K562 (cell line): ENCODE results near the gene THOC5. TPM values are rescaled to one million over a fixed set of nuclear protein-coding genes. Genes with fewer than 3 reads are reported as not detected.

ENCODE experiments used
- ARNT ChIP-seq, 2 experiments: fragments of 450-650 bp; IDR thresholded peaks; 2 replicates each; pipeline ENCODE4 v1.6.1; 2016; ENCODE audit warnings: mild to moderate bottlenecking in 1 of 2
- ATF1 ChIP-seq, 2 experiments: fragments of 450-650 bp in 1 of 2; IDR thresholded peaks; 2 replicates each; pipeline ENCODE4 v1.6.1; 2016; ENCODE audit warnings: missing compliant biosample characterization in 1 of 2, missing genetic modification characterization in 1 of 2
- BHLHE40 ChIP-seq: IDR thresholded peaks from 2 replicates; pipeline ENCODE4 v1.6.1; 2011; ENCODE audit warnings: low read length, improper control_type of control experiment
- ETV6 ChIP-seq, 3 experiments: fragments of 150-350 bp in 1 of 3; sonication (generic) in 1 of 3; formaldehyde crosslinking in 1 of 3; IDR thresholded peaks; 2 replicates each; pipeline versions ENCODE4 v1.6.1 to v1.8.0; 2014 to 2022; ENCODE audit warnings: borderline replicate concordance in 2 of 3, low read depth in 2 of 3, antibody characterized with exemption in 1 of 3, low read length in 1 of 3, mild to moderate bottlenecking in 1 of 3, missing genetic modification reagents in 1 of 3
- HDAC2 ChIP-seq: fragments of 450-650 bp; IDR thresholded peaks from 2 replicates; pipeline ENCODE4 v1.6.1; 2016; ENCODE audit warnings: mild to moderate bottlenecking
- NCOA1 ChIP-seq: fragments of 450-650 bp; IDR thresholded peaks from 2 replicates; pipeline ENCODE4 v1.6.1; 2016; ENCODE audit warnings: low read depth
- NR2C1 ChIP-seq, 2 experiments: fragments of 450-650 bp; IDR thresholded peaks; 2 replicates each; pipeline ENCODE4 v1.6.1; 2017; ENCODE audit warnings: mild to moderate bottlenecking in 2 of 2, antibody characterized with exemption in 1 of 2, inconsistent platforms in 1 of 2, missing compliant biosample characterization in 1 of 2, missing genetic modification characterization in 1 of 2
- RCOR1 ChIP-seq, 2 experiments: IDR thresholded peaks; 2 replicates each; pipeline ENCODE4 v1.6.1; 2012; ENCODE audit warnings: low read depth in 2 of 2, low read length in 2 of 2, borderline replicate concordance in 1 of 2, improper control_type of control experiment in 1 of 2
- SNIP1 ChIP-seq: fragments of 450-650 bp; IDR thresholded peaks from 2 replicates; pipeline ENCODE4 v1.7.1; 2017; ENCODE audit warnings: low read depth, mild to moderate bottlenecking
- SOX6 ChIP-seq: fragments of 450-650 bp; IDR thresholded peaks from 2 replicates; pipeline ENCODE4 v1.6.1; 2014; ENCODE audit warnings: mild to moderate bottlenecking
- TAF9B ChIP-seq: fragments of 450-650 bp; IDR thresholded peaks from 2 replicates; pipeline ENCODE4 v1.6.1; 2018; ENCODE audit warnings: mild to moderate bottlenecking; ENCODE audit not compliant: partially characterized antibody
- TBL1XR1 ChIP-seq, 2 experiments: IDR thresholded peaks; 2 replicates each; pipeline ENCODE4 v1.6.1; 2012; ENCODE audit warnings: improper control_type of control experiment in 2 of 2, low read length in 2 of 2, mild to moderate bottlenecking in 1 of 2
- YY1 ChIP-seq, 3 experiments: IDR thresholded peaks; 2 replicates each; pipeline ENCODE4 v1.6.1; 2011; ENCODE audit warnings: low read length in 2 of 3, mild to moderate bottlenecking in 2 of 3, moderate library complexity in 2 of 3, borderline replicate concordance in 1 of 3, control low read depth in 1 of 3, low read depth in 1 of 3; ENCODE audit not compliant: insufficient read depth in 3 of 3, insufficient replicate concordance in 2 of 3, control insufficient read depth in 1 of 3, insufficient read length in 1 of 3; ENCODE audit errors: extremely low read depth in 1 of 3
- ZC3H8 ChIP-seq: fragments of 450-650 bp; IDR thresholded peaks from 2 replicates; pipeline ENCODE4 v1.6.1; 2017
- ZNF24 ChIP-seq: fragments of 450-650 bp; IDR thresholded peaks from 2 replicates; pipeline ENCODE4 v1.6.1; 2016
- ZNF695 ChIP-seq: fragments of 450-650 bp; formaldehyde crosslinking; IDR thresholded peaks from 2 replicates; pipeline ENCODE4 v1.4.0; 2020; ENCODE audit warnings: mild to moderate bottlenecking, moderate library complexity
- ZNF75A ChIP-seq: fragments of 450-650 bp; formaldehyde crosslinking; IDR thresholded peaks from 2 replicates; pipeline ENCODE4 v1.4.0; 2020; ENCODE audit warnings: mild to moderate bottlenecking
- polyA plus RNA-seq, 8 experiments: library from polyadenylated mRNA; depleted of rRNA in 4 of 8; stranded (reverse) in 5 of 8; unstranded in 3 of 8; fragments of >200 nt; fragmentation: Nextera tagmentation in 2 of 8; fragmentation: Illumina TruSeq in 1 of 8; extraction: Ambion mirVana in 2 of 8; extraction: Trizol in 1 of 8; gene quantifications; 2 replicates each; pipeline versions ENCODE4 v1.2.1 to v1.2.3, GENCODE V29; 2011 to 2014; ENCODE audit warnings: inconsistent platforms in 1 of 8, missing spikeins in 1 of 8
- total RNA-seq, 7 experiments: library from RNA; depleted of rRNA in 6 of 7; stranded (reverse); fragments of >200 nt in 6 of 7; fragmentation: Illumina TruSeq in 2 of 7; extraction: Trizol in 2 of 7; gene quantifications; 2 replicates each; pipeline versions ENCODE4 v1.2.1 to v1.2.3, GENCODE V29; 2011 to 2021; ENCODE audit warnings: low replicate concordance in 1 of 7
- TF ChIP-seq, protein P1 (sequence below), 3 experiments: fragments of 200-800 bp in 1 of 3; fragments of 250-450 bp in 1 of 3; fragments of 450-650 bp in 1 of 3; sonication (Bioruptor Pico) in 1 of 3; sonication (Bioruptor generic) in 1 of 3; formaldehyde crosslinking in 1 of 3; IDR thresholded peaks; 2 replicates each; pipeline versions ENCODE4 v1.6.1 to v1.8.0; 2016 to 2022; ENCODE audit warnings: mild to moderate bottlenecking in 2 of 3, missing genetic modification characterization in 2 of 3, missing compliant biosample characterization in 1 of 3, moderate library complexity in 1 of 3
- TF ChIP-seq, protein P2 (sequence below): fragments of 450-650 bp; IDR thresholded peaks from 2 replicates; pipeline ENCODE4 v1.6.1; 2016
- TF ChIP-seq, protein P3 (sequence below): fragments of 450-650 bp; conservative IDR thresholded peaks from 2 replicates; pipeline ENCODE4 v1.6.1; 2016; ENCODE audit warnings: missing genetic modification characterization, low read depth, mild to moderate bottlenecking, missing compliant biosample characterization, moderate library complexity

The THOC5 gene
- total and polyA plus RNA-seq, 9 of the 15 experiments (the other 6 are each of a cell fraction or from before 2014, with no cell fraction given): 45.3 to 96.5 (median 51.4) TPM

DNA sequence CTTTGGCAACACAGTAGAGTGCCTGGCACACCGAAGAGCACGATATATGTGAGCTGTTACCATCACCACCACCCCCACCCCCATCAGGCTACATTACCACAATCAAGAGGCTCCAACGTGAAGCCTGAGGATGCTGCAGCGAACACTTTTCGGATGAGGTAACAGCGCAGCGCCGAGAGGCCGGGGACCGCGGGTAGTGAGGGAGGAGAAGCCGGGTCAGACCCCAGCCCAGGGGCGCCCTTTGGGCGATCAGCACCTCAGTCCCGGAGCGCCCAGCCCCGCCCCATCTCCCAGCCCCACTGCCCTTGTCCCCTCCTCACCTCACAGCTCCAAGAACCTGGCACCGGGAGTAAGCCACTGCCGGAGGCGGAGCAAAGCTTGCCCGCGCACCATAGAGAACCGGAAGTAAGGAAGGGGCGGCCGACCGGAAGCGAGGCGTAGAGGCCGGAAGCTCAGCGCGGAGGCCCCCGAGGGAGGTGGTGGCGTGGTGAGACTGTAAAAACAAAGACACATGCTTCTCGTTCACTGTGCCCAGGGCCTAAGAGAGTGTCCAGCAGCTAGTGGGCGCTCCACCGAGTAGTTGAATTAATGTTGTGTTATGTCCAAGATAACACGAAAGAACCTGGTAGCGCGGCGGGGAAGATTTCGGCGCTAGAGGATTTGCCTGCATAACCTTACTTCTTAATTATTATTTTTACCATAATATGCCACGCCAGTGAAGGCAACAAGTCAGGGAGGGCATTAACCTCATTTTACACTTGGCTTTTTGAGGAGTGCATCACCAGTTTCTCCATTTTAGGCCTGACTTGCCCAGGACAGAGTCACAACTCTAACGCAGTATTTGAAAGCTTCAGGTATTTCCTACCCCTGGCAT is at the start of gene THOC5 (continued):
- peak; percentile 61 for TF ChIP-seq TAF9B
- peak in 1 of 2 experiments; percentile 76; a peak in 1 of 4 replicates for TF ChIP-seq ARNT (IDR thresholded peaks at IDR 0.05)
- TF ChIP-seq SNIP1: peak; percentile 79
- TF ChIP-seq, protein P1, sequence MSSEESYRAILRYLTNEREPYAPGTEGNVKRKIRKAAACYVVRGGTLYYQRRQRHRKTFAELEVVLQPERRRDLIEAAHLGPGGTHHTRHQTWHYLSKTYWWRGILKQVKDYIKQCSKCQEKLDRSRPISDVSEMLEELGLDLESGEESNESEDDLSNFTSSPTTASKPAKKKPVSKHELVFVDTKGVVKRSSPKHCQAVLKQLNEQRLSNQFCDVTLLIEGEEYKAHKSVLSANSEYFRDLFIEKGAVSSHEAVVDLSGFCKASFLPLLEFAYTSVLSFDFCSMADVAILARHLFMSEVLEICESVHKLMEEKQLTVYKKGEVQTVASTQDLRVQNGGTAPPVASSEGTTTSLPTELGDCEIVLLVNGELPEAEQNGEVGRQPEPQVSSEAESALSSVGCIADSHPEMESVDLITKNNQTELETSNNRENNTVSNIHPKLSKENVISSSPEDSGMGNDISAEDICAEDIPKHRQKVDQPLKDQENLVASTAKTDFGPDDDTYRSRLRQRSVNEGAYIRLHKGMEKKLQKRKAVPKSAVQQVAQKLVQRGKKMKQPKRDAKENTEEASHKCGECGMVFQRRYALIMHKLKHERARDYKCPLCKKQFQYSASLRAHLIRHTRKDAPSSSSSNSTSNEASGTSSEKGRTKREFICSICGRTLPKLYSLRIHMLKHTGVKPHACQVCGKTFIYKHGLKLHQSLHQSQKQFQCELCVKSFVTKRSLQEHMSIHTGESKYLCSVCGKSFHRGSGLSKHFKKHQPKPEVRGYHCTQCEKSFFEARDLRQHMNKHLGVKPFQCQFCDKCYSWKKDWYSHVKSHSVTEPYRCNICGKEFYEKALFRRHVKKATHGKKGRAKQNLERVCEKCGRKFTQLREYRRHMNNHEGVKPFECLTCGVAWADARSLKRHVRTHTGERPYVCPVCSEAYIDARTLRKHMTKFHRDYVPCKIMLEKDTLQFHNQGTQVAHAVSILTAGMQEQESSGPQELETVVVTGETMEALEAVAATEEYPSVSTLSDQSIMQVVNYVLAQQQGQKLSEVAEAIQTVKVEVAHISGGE (CRISPR knock-in tag; IDR thresholded peaks at IDR 0.05): peak in 2 of 3 experiments; percentile 76 to 89; a peak in 4 of 6 replicates
- peak; percentile 45; the same call in 1 of the 2 replicates for TF ChIP-seq NCOA1
- TF ChIP-seq ZNF24: peak; percentile 59; the same call in 1 of the 2 replicates
- TF ChIP-seq ETV6 (IDR thresholded peaks at IDR 0.05; ENCODE audit: borderline replicate concordance in 1 of 2, low read depth in 2 of 2, low read length in 1 of 2): 0 out of 4 replicates have a peak, but pooled peaks of 1 of the 2 experiments have one; percentile 39
- no peak for TF ChIP-seq ETV6 (CRISPR knock-in tag; IDR thresholded peaks at IDR 0.05; ENCODE audit: borderline replicate concordance)
- no peak for TF ChIP-seq ZC3H8
- peak; percentile 53; the same call in 1 of the 2 replicates for TF ChIP-seq NR2C1 (IDR thresholded peaks at IDR 0.05)
- no peak for TF ChIP-seq NR2C1 (tag; IDR thresholded peaks at IDR 0.05)
- TF ChIP-seq ZNF75A (CRISPR knock-in tag): no peak
- no peak for TF ChIP-seq ATF1 (CRISPR knock-in tag; IDR thresholded peaks at IDR 0.05)
- peak; percentile 63 for TF ChIP-seq ATF1 (tag; IDR thresholded peaks at IDR 0.05)
- TF ChIP-seq TBL1XR1 (IDR thresholded peaks at IDR 0.05; ENCODE audit: low read length in 2 of 2): peak in 1 of 2 experiments; percentile 42; a peak in 2 of 4 replicates
- TF ChIP-seq HDAC2: no peak
- TF ChIP-seq RCOR1 (IDR thresholded peaks at IDR 0.05; ENCODE audit: borderline replicate concordance in 1 of 2, low read depth in 2 of 2, low read length in 2 of 2): peak in 1 of 2 experiments; percentile 63; a peak in 2 of 4 replicates
- TF ChIP-seq YY1 (IDR thresholded peaks at IDR 0.05; ENCODE audit: borderline replicate concordance in 1 of 3, control insufficient read depth in 1 of 3, extremely low read depth in 1 of 3, insufficient read depth in 3 of 3, insufficient read length in 1 of 3, insufficient replicate concordance in 2 of 3, low read depth in 1 of 3, low read length in 2 of 3): peak in 2 of 3 experiments; percentile 44 to 57
- TF ChIP-seq, protein P2, sequence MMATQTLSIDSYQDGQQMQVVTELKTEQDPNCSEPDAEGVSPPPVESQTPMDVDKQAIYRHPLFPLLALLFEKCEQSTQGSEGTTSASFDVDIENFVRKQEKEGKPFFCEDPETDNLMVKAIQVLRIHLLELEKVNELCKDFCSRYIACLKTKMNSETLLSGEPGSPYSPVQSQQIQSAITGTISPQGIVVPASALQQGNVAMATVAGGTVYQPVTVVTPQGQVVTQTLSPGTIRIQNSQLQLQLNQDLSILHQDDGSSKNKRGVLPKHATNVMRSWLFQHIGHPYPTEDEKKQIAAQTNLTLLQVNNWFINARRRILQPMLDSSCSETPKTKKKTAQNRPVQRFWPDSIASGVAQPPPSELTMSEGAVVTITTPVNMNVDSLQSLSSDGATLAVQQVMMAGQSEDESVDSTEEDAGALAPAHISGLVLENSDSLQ: peak; percentile 60
- no peak for TF ChIP-seq ZNF695 (CRISPR knock-in tag)
- TF ChIP-seq, protein P3, sequence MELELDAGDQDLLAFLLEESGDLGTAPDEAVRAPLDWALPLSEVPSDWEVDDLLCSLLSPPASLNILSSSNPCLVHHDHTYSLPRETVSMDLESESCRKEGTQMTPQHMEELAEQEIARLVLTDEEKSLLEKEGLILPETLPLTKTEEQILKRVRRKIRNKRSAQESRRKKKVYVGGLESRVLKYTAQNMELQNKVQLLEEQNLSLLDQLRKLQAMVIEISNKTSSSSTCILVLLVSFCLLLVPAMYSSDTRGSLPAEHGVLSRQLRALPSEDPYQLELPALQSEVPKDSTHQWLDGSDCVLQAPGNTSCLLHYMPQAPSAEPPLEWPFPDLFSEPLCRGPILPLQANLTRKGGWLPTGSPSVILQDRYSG (tag): 0 out of 2 replicates have a peak, but pooled peaks have one; percentile 25
- peak; percentile 59; the same call in 1 of the 2 replicates for TF ChIP-seq SOX6
- peak; percentile 48 for TF ChIP-seq BHLHE40
